Measurements from ENCODE around the gene MITF.

The MITF gene

GRCh38 chr3:70010346-70010745 lies 271.1 kb downstream of the MITF start:
- no peak for TF ChIP-seq GATA1 (IDR thresholded peaks at IDR 0.05; ENCODE audit: low read depth, low read length)
- no peak for DNase-seq

GRCh38 chr3:70011582-70011981 lies 272.3 kb downstream of the MITF start:
- DNase-seq = no peak

More at GRCh38 chr3:70011582-70011981, 272.3 kb downstream of the MITF start:
- TF ChIP-seq POLR2A (IDR thresholded peaks at IDR 0.05; ENCODE audit: low read length) (no peak), GATA1 (IDR thresholded peaks at IDR 0.05; ENCODE audit: low read depth, low read length) (no peak)
